OCI-LY1 (cell line): Measurements from ENCODE around the gene DCTN2.

Source experiments
- H2AFZ ChIP-seq: fragments of 200-600 bp; sonication (generic), shearing (Covaris generic); 2 replicates; pipeline ENCODE4 v1.6.0; 2014; ENCODE audit warnings: antibody characterized with exemption, mild to moderate bottlenecking, low read length
- H3F3A ChIP-seq: fragments of 200-600 bp; sonication (generic), shearing (Covaris generic); 2 replicates; pipeline ENCODE4 v1.6.0; 2014; ENCODE audit warnings: mild to moderate bottlenecking, antibody characterized with exemption, low read length, moderate library complexity; ENCODE audit not compliant: insufficient read depth
- H3K27ac ChIP-seq: fragments of 200-600 bp; sonication (generic); 2 replicates; pipeline ENCODE4 v1.5.1; 2014; ENCODE audit warnings: low read length, mixed run types, mild to moderate bottlenecking, low read depth; ENCODE audit not compliant: poor library complexity, severe bottlenecking
- H3K27me3 ChIP-seq: fragments of 200-600 bp; sonication (generic); 2 replicates; pipeline ENCODE4 v1.6.0; 2014; ENCODE audit warnings: antibody characterized with exemption, mild to moderate bottlenecking, low read length, moderate library complexity; ENCODE audit not compliant: insufficient read depth
- H3K36me3 ChIP-seq: fragments of 200-600 bp; sonication (generic); 2 replicates; pipeline ENCODE4 v1.6.1; 2014; ENCODE audit warnings: mild to moderate bottlenecking, antibody characterized with exemption, low read length, moderate library complexity, mixed read lengths; ENCODE audit not compliant: insufficient read depth
- H3K4me1 ChIP-seq: fragments of 200-600 bp; sonication (generic); 2 replicates; pipeline ENCODE4 v1.5.1; 2014; ENCODE audit warnings: mild to moderate bottlenecking, low read length, moderate library complexity; ENCODE audit not compliant: insufficient read depth, severe bottlenecking
- H3K4me2 ChIP-seq: fragments of 200-600 bp; sonication (generic), shearing (Covaris generic); 2 replicates; pipeline ENCODE4 v1.6.1; 2014; ENCODE audit warnings: low read length
- H3K4me3 ChIP-seq: fragments of 200-600 bp; sonication (generic); 2 replicates; pipeline ENCODE4 v1.5.1; 2014; ENCODE audit warnings: low read length, low read depth, mild to moderate bottlenecking, mixed read lengths; ENCODE audit not compliant: poor library complexity, severe bottlenecking
- H3K79me2 ChIP-seq: fragments of 200-600 bp; shearing (Covaris generic); 2 replicates; pipeline ENCODE4 v1.6.1; 2016; ENCODE audit warnings: mixed run types, low read length, mixed read lengths; ENCODE audit not compliant: insufficient read depth
- H3K9ac ChIP-seq: fragments of 200-600 bp; sonication (generic), shearing (Covaris generic); 2 replicates; pipeline ENCODE4 v1.6.1; 2014; ENCODE audit warnings: mild to moderate bottlenecking, low read length, mixed read lengths
- H3K9me2 ChIP-seq: fragments of 200-600 bp; sonication (generic), shearing (Covaris generic); 2 replicates; pipeline ENCODE4 v1.6.1; 2014; ENCODE audit warnings: low read depth, mild to moderate bottlenecking, low read length, mixed read lengths
- H3K9me3 ChIP-seq: fragments of 200-600 bp; shearing (Covaris generic); 2 replicates; pipeline ENCODE4 v1.6.1; 2014; ENCODE audit warnings: low read length, mixed read lengths
- H4K20me1 ChIP-seq: fragments of 200-600 bp; sonication (generic), shearing (Covaris generic); 2 replicates; pipeline ENCODE4 v1.6.0; 2016; ENCODE audit warnings: mild to moderate bottlenecking, low read length; ENCODE audit not compliant: insufficient read depth
- EZH2 ChIP-seq: fragments of 200-600 bp; sonication (generic), shearing (Covaris generic); IDR thresholded peaks from 2 replicates; pipeline ENCODE4 v1.8.0; 2017; ENCODE audit warnings: borderline replicate concordance, mixed run types, mild to moderate bottlenecking, antibody characterized with exemption, low read length, moderate library complexity, mixed read lengths
- TF ChIP-seq, protein P1 (sequence below): fragments of 200-600 bp; sonication (generic), shearing (Covaris generic); IDR thresholded peaks from 2 replicates; pipeline ENCODE4 v1.5.1; 2017; ENCODE audit warnings: mild to moderate bottlenecking, antibody characterized with exemption, low read length, moderate library complexity, mixed read lengths

Gene DCTN2

DNA sequence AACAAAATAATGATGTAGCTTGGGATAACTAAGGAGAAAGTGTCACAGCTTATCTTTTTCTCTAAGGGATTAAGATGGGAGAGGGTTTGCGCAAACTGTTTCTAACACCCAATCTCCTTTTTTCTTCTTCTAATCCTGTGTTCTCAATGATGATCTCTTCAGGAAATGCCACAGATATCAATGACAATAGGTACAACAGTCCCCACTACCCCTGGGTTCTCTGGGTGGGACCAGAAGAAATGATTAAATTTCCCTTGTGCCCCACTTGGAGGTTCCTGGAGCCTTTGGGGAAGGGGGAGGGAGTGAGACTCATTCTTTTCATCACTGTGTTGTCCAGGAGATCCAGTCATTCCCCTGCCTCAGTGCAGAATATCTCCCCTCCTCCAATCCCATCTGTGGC is 35.4 kb upstream of the DCTN2 start:
- Histone ChIP-seq H4K20me1 (no peaks in the 10 kb centered on the region), H3K36me3 (no peaks in the 10 kb centered on the region), H3K9ac (no peak overlapping the region), H3K79me2 (no peaks in the 10 kb centered on the region), H3K27ac (no peak overlapping the region), H3K4me2 (no peak overlapping the region), H3K4me3 (no peak overlapping the region), H3K27me3 (no peaks in the 10 kb centered on the region), H3F3A (no peaks in the 10 kb centered on the region), H3K9me2 (no peaks in the 10 kb centered on the region), H2AFZ (no peak overlapping the region), H3K4me1 (no peaks in the 10 kb centered on the region), H3K9me3 (no peaks in the 10 kb centered on the region)
- TF ChIP-seq, protein P1, sequence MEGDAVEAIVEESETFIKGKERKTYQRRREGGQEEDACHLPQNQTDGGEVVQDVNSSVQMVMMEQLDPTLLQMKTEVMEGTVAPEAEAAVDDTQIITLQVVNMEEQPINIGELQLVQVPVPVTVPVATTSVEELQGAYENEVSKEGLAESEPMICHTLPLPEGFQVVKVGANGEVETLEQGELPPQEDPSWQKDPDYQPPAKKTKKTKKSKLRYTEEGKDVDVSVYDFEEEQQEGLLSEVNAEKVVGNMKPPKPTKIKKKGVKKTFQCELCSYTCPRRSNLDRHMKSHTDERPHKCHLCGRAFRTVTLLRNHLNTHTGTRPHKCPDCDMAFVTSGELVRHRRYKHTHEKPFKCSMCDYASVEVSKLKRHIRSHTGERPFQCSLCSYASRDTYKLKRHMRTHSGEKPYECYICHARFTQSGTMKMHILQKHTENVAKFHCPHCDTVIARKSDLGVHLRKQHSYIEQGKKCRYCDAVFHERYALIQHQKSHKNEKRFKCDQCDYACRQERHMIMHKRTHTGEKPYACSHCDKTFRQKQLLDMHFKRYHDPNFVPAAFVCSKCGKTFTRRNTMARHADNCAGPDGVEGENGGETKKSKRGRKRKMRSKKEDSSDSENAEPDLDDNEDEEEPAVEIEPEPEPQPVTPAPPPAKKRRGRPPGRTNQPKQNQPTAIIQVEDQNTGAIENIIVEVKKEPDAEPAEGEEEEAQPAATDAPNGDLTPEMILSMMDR: no peak
- no peak for TF ChIP-seq EZH2

DNA sequence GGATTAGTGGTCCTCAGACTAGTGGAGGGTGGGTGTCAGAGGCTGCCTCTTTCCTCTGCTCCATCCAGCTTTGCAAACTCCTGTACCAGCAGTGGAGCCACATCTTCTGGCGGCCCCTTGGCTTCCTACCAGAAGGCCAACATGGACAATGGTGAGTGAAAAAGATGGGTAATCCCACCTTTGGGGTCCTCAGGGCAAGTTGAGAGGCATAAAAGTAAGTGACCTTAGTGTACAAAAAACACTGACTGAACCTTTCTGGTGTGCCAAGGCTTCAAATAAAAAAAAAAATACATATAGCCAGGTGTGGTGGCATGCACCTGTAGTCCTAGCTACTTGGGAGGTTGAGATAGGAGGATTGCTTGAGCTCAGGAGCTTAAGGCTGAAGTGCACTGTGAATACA is 34.8 kb upstream of the DCTN2 start:
- no peaks in the 10 kb centered on the region for H3K9me3 ChIP-seq
- H3K27ac ChIP-seq: no peak overlapping the region
- H3K9me2 ChIP-seq: no peaks in the 10 kb centered on the region
- TF ChIP-seq, protein P1: no peak
- no peak for TF ChIP-seq EZH2
- no peaks in the 10 kb centered on the region for H3K4me1 ChIP-seq
- H3K4me3 ChIP-seq: no peak overlapping the region
- H3K4me2 ChIP-seq: no peak overlapping the region
- no peaks in the 10 kb centered on the region for H3K36me3 ChIP-seq
- no peaks in the 10 kb centered on the region for H3K27me3 ChIP-seq
- no peaks in the 10 kb centered on the region for H4K20me1 ChIP-seq
- H3K9ac ChIP-seq: no peak overlapping the region
- no peaks in the 10 kb centered on the region for H3F3A ChIP-seq
- H3K79me2 ChIP-seq: no peaks in the 10 kb centered on the region
- no peak overlapping the region for H2AFZ ChIP-seq

DNA sequence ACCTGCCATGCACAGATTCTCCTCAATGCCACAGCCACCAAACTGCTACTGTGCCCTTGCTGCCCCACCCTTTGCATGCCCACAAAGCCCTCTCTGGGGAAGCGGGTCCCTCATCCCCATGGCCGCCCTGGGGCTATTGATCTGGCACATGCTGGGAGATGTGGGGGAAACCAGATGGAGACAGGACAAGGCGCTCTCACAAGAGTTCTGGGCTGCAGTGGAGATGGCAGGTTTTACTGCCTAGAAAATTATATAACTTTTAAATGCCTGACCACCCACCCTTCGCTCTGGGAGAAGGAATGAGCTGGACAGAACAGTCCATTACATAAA is 33.4 kb upstream of the DCTN2 start:
- H3K36me3 ChIP-seq: no peaks in the 10 kb centered on the region
- no peak for TF ChIP-seq EZH2
- H2AFZ ChIP-seq: no peak overlapping the region

DNA sequence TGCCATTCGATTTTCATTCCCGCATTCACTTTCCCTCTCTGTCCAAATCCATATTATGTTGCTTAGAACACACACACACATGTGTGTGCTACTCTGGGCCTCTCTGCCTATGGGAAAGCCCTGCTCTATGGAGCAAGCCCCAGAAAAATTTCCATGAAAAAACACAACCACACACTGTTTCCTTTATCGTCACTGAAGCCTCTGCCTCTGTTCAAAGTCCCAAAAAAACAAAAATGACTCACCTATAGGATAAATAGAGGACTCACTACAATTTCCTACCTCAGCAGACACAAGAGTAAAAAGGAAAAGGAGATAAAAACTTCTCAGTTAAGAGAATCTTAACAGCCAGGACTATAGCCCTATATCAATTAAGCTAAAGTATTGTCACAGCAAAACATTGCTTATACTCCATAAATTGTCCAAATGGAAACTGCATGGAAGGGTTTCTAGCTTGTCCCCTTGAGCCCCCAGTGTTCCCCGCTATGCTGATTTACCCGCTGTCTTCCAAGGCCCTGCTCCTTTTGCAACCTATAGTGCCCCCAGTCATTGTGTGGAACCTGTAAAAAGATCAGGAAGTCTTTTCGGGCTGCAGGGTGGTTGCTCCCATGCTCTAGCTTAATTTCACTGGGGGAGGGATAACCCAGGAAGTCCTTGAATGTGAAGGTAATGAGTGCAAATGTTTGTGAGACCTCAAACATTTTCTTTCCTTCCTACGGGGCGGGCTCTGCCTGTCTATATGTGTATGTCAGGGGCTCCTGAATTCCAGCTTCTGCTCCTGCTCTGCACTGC is 32.9 kb upstream of the DCTN2 start:
- H3K4me1 ChIP-seq: no peaks in the 10 kb centered on the region
- H3K4me3 ChIP-seq: no peak overlapping the region
- no peaks in the 10 kb centered on the region for H3K79me2 ChIP-seq
- H3K27me3 ChIP-seq: no peaks in the 10 kb centered on the region
- no peak overlapping the region for H2AFZ ChIP-seq
- no peaks in the 10 kb centered on the region for H3K9me2 ChIP-seq
- no peak overlapping the region for H3K4me2 ChIP-seq
- H3F3A ChIP-seq: no peaks in the 10 kb centered on the region
- TF ChIP-seq EZH2: no peak
- TF ChIP-seq, protein P1: no peak
- no peaks in the 10 kb centered on the region for H4K20me1 ChIP-seq
- H3K9ac ChIP-seq: no peak overlapping the region
- no peak overlapping the region for H3K27ac ChIP-seq
- no peaks in the 10 kb centered on the region for H3K36me3 ChIP-seq
- H3K9me3 ChIP-seq: no peaks in the 10 kb centered on the region

More for the DNA sequence above, 33.4 kb upstream of the DCTN2 start:
- no peaks in the 10 kb centered on the region for H3K9me3 ChIP-seq
- no peaks in the 10 kb centered on the region for H3K4me1 ChIP-seq
- no peak overlapping the region for H3K9ac ChIP-seq
- H3K9me2 ChIP-seq: no peaks in the 10 kb centered on the region
- H3K27me3 ChIP-seq: no peaks in the 10 kb centered on the region
- no peak overlapping the region for H3K27ac ChIP-seq
- H3K4me2 ChIP-seq: no peak overlapping the region
- no peak overlapping the region for H3K4me3 ChIP-seq
- H3K79me2 ChIP-seq: no peaks in the 10 kb centered on the region
- no peaks in the 10 kb centered on the region for H4K20me1 ChIP-seq
- H3F3A ChIP-seq: no peaks in the 10 kb centered on the region
